HCT116 (cell line): ENCODE measurements around the gene CAPN2. TPM values are rescaled to one million over a fixed set of nuclear protein-coding genes. Genes with fewer than 3 reads are reported as not detected.

Experiments
- ATAC-seq: fragments of 200-7000 bp; cut with Tn5 transposase; 2 replicates; pipeline ENCODE4 v1.9.1; 2020; ENCODE audit warnings: mild to moderate bottlenecking, moderate library complexity
- BruUV-seq: library from RNA; stranded (reverse); fragments of 400-500 nt; replicated peaks from 2 replicates; lab custom pipeline; 2021; lab: Mats Ljungman, UMichigan
- CTCF ChIA-PET: fragments of 300-600 bp; sonication (Branson Sonifier 250); formaldehyde crosslinking; loops from one replicate; lab custom pipeline; 2021; ENCODE audit warnings: antibody characterized with exemption; lab: Charles Lee
- POLR2A ChIA-PET: fragments of 300-600, 350-600 bp; sonication (Branson Sonifier 250); formaldehyde crosslinking; loops from one replicate; lab custom pipeline; 2021; ENCODE audit warnings: antibody characterized with exemption; lab: Charles Lee
- RAD21 ChIA-PET, 2 experiments: fragments of 300-600 bp; sonication (Branson Sonifier 250); formaldehyde crosslinking; loops; one replicate each; lab custom pipeline; 2023; ENCODE audit warnings: low total read pairs in 2 of 2; ENCODE audit not compliant: uncharacterized antibody in 2 of 2, unreplicated experiment in 2 of 2, low non-redundant PET in 1 of 2; lab: Charles Lee
- DNase-seq: peaks from one replicate; pipeline ENCODE4 v3.0.0-alpha.2; 2010; ENCODE audit warnings: low read depth, low spot score
- H2AFZ ChIP-seq: fragments of 200-600 bp; shearing (Covaris generic), sonication (generic); 2 replicates; pipeline ENCODE4 v1.6.1; 2017; ENCODE audit warnings: low read depth, mixed run types, mixed read lengths, antibody characterized with exemption, low read length; ENCODE audit not compliant: poor library complexity, severe bottlenecking
- H3K27ac ChIP-seq: 2 replicates; pipeline ENCODE4 v1.5.1; 2012; ENCODE audit warnings: low read depth, low read length
- H3K27me3 ChIP-seq: fragments of 200-600 bp; sonication (generic); 2 replicates; pipeline ENCODE4 v1.6.1; 2016; ENCODE audit warnings: mixed run types, low read length, mixed read lengths; ENCODE audit not compliant: insufficient read depth
- H3K36me3 ChIP-seq, 2 experiments: fragments of 200-500 bp in 1 of 2; fragments of 200-600 bp in 1 of 2; sonication (Bioruptor generic) in 1 of 2; sonication (generic) in 1 of 2; 2 replicates each; pipeline versions ENCODE4 v1.5.1 to v1.6.1; 2014 to 2016; ENCODE audit warnings: low read length in 2 of 2, inconsistent platforms in 1 of 2, mixed read lengths in 1 of 2, mixed run types in 1 of 2; ENCODE audit not compliant: insufficient read depth in 2 of 2, control insufficient read depth in 1 of 2
- H3K4me1 ChIP-seq, 2 experiments: fragments of 200-600 bp in 1 of 2; sonication (generic) in 1 of 2; 2 replicates each; pipeline versions ENCODE4 v1.5.1 to v1.6.1; 2012 to 2017; ENCODE audit warnings: low read length in 2 of 2, inconsistent platforms in 1 of 2, mild to moderate bottlenecking in 1 of 2, mixed read lengths in 1 of 2, mixed run types in 1 of 2, moderate library complexity in 1 of 2; ENCODE audit not compliant: insufficient read depth in 2 of 2, control insufficient read depth in 1 of 2
- H3K4me2 ChIP-seq: fragments of 200-600 bp; sonication (generic); 2 replicates; pipeline ENCODE4 v1.6.1; 2017; ENCODE audit warnings: mixed run types, low read length, mixed read lengths
- H3K4me3 ChIP-seq, 2 experiments: fragments of 200-600 bp in 1 of 2; sonication (generic) in 1 of 2; replicated peaks in 1 of 2; 2 replicates each; pipeline ENCODE4 v1.5.1; 2011 to 2016; ENCODE audit warnings: low read length in 2 of 2, control low read depth in 1 of 2, low read depth in 1 of 2, mild to moderate bottlenecking in 1 of 2, mixed read lengths in 1 of 2, mixed run types in 1 of 2
- H3K79me2 ChIP-seq: fragments of 200-600 bp; sonication (generic); 2 replicates; pipeline ENCODE4 v1.6.1; 2017; ENCODE audit warnings: mild to moderate bottlenecking, mixed run types, low read length, moderate library complexity, mixed read lengths; ENCODE audit not compliant: insufficient read depth
- H3K9ac ChIP-seq: fragments of 200-600 bp; sonication (generic); 2 replicates; pipeline ENCODE4 v1.6.1; 2016; ENCODE audit warnings: low read length, mixed read lengths
- H3K9me2 ChIP-seq: fragments of 200-600 bp; sonication (generic), shearing (Covaris generic); 2 replicates; pipeline ENCODE4 v1.6.1; 2017; ENCODE audit warnings: mixed run types, mild to moderate bottlenecking, moderate library complexity; ENCODE audit not compliant: insufficient read depth
- H3K9me3 ChIP-seq, 2 experiments: fragments of 200-500 bp in 1 of 2; fragments of 200-600 bp in 1 of 2; sonication (Bioruptor generic) in 1 of 2; sonication (generic) in 1 of 2; 2 replicates each; pipeline ENCODE4 v1.6.1; 2014 to 2017; ENCODE audit warnings: low read length in 2 of 2, mixed read lengths in 2 of 2, inconsistent platforms in 1 of 2, low read depth in 1 of 2, mild to moderate bottlenecking in 1 of 2, mixed run types in 1 of 2, moderate library complexity in 1 of 2; ENCODE audit not compliant: control insufficient read depth in 1 of 2, insufficient read depth in 1 of 2
- H4K20me1 ChIP-seq: fragments of 200-600 bp; sonication (generic), shearing (Covaris generic); 2 replicates; pipeline ENCODE4 v1.6.1; 2017; ENCODE audit warnings: mixed run types, mild to moderate bottlenecking, moderate library complexity; ENCODE audit not compliant: insufficient read depth
- CBX3 ChIP-seq: IDR thresholded peaks from 2 replicates; pipeline ENCODE4 v1.6.1; 2012; ENCODE audit warnings: low read depth
- CEBPB ChIP-seq: IDR thresholded peaks from 2 replicates; pipeline ENCODE4 v1.6.1; 2012; ENCODE audit warnings: low read depth
- EGR1 ChIP-seq: IDR thresholded peaks from 2 replicates; pipeline ENCODE4 v1.6.1; 2012; ENCODE audit warnings: low read depth
- ELF1 ChIP-seq: IDR thresholded peaks from 2 replicates; pipeline ENCODE4 v1.6.1; 2012; ENCODE audit warnings: low read depth, borderline replicate concordance
- EZH2phosphoT487 ChIP-seq: fragments of 200-600 bp; IDR thresholded peaks from 2 replicates; pipeline ENCODE4 v1.6.1; 2018; ENCODE audit warnings: antibody characterized with exemption, borderline replicate concordance
- FOSL1 ChIP-seq: IDR thresholded peaks from 2 replicates; pipeline ENCODE4 v1.6.1; 2012; ENCODE audit warnings: low read depth
- JUND ChIP-seq: IDR thresholded peaks from 2 replicates; pipeline ENCODE4 v1.6.1; 2012
- MAX ChIP-seq: IDR thresholded peaks from 2 replicates; pipeline ENCODE4 v1.6.1; 2012
- POLR2A ChIP-seq: IDR thresholded peaks from 2 replicates; pipeline ENCODE4 v1.7.0; 2011; ENCODE audit warnings: borderline replicate concordance; ENCODE audit not compliant: insufficient read depth, insufficient read length; ENCODE audit errors: extremely low read depth
- POLR2AphosphoS5 ChIP-seq: IDR thresholded peaks from 2 replicates; pipeline ENCODE4 v1.6.1; 2011; ENCODE audit warnings: mild to moderate bottlenecking, low read depth, low read length, moderate library complexity
- RAD21 ChIP-seq: IDR thresholded peaks from 2 replicates; pipeline ENCODE4 v1.6.1; 2012; ENCODE audit warnings: low read depth, mild to moderate bottlenecking
- REST ChIP-seq: IDR thresholded peaks from 2 replicates; pipeline ENCODE4 v1.6.1; 2012; ENCODE audit warnings: low read depth
- SIN3A ChIP-seq: IDR thresholded peaks from 2 replicates; pipeline ENCODE4 v1.6.1; 2012; ENCODE audit warnings: low read depth
- SP1 ChIP-seq: IDR thresholded peaks from 2 replicates; pipeline ENCODE4 v1.6.1; 2012; ENCODE audit warnings: low read depth
- SRF ChIP-seq: IDR thresholded peaks from 2 replicates; pipeline ENCODE4 v1.6.1; 2012; ENCODE audit warnings: low read depth
- YY1 ChIP-seq: IDR thresholded peaks from 2 replicates; pipeline ENCODE4 v1.6.1; 2011; ENCODE audit warnings: low read length, low read depth, moderate library complexity, mild to moderate bottlenecking; ENCODE audit not compliant: insufficient replicate concordance; ENCODE audit errors: extremely low read depth
- ZFX ChIP-seq: fragments of 450-650 bp; IDR thresholded peaks from 2 replicates; pipeline ENCODE4 v1.6.1; 2017
- ZNF274 ChIP-seq: fragments of 200-500 bp; sonication (Bioruptor generic); IDR thresholded peaks from 2 replicates; pipeline ENCODE4 v1.6.1; 2014; ENCODE audit warnings: mild to moderate bottlenecking, low read depth, low read length, inconsistent platforms
- intact Hi-C: fragments of 100-400 bp; cut with micrococcal nuclease; formaldehyde crosslinking; loops from 2 replicates; pipeline ENCODE4 v1.10.0; 2022
- total RNA-seq: library from RNA; stranded (reverse); gene quantifications from one replicate; pipeline ENCODE4 v1.2.1, GENCODE V29; 2021; ENCODE audit not compliant: unreplicated experiment
- TF ChIP-seq, protein P1 (sequence below): IDR thresholded peaks from 2 replicates; pipeline ENCODE4 v1.6.1; 2011; ENCODE audit warnings: mild to moderate bottlenecking, low read length, moderate library complexity; ENCODE audit not compliant: insufficient replicate concordance; ENCODE audit errors: extremely low read depth
- TF ChIP-seq, protein P2 (sequence below): IDR thresholded peaks from 2 replicates; pipeline ENCODE4 v1.6.1; 2012

Gene CAPN2
- total RNA-seq, 1 experiment from 2014 or later: 173 TPM

GRCh38 chr1:223752721-223753515 lies 40.6 kb downstream of the CAPN2 start:
- no peak for ATAC-seq
- no peaks in the 10 kb centered on the region for H3K9me3 ChIP-seq
- H3K4me3 ChIP-seq: no peak overlapping the region
- no TSS peak for BruUV-seq
- H4K20me1 ChIP-seq: no peaks in the 10 kb centered on the region
- intact Hi-C loops: no loop called here
- no peaks in the 10 kb centered on the region for H3K9me2 ChIP-seq
- peaks cover 38 to 87% of the 10 kb centered on the region in 2 experiments for H3K36me3 ChIP-seq
- H3K27ac ChIP-seq: no peak overlapping the region
- peaks cover 13% of the 10 kb centered on the region; the same call in 1 of the 2 replicates for H3K79me2 ChIP-seq
- TF ChIP-seq ZNF274 (no peak), FOSL1 (no peak), ZFX (no peak), YY1 (no peak), ELF1 (no peak), SIN3A (no peak), CEBPB (no peak), REST (no peak), RAD21 (no peak), MAX (no peak), EGR1 (no peak), CBX3 (no peak), SRF (no peak), EZH2phosphoT487 (no peak), JUND (no peak), POLR2A (no peak), POLR2AphosphoS5 (no peak), SP1 (no peak)
- TF ChIP-seq, protein P1, sequence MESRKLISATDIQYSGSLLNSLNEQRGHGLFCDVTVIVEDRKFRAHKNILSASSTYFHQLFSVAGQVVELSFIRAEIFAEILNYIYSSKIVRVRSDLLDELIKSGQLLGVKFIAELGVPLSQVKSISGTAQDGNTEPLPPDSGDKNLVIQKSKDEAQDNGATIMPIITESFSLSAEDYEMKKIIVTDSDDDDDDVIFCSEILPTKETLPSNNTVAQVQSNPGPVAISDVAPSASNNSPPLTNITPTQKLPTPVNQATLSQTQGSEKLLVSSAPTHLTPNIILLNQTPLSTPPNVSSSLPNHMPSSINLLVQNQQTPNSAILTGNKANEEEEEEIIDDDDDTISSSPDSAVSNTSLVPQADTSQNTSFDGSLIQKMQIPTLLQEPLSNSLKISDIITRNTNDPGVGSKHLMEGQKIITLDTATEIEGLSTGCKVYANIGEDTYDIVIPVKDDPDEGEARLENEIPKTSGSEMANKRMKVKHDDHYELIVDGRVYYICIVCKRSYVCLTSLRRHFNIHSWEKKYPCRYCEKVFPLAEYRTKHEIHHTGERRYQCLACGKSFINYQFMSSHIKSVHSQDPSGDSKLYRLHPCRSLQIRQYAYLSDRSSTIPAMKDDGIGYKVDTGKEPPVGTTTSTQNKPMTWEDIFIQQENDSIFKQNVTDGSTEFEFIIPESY: no peak
- TF ChIP-seq, protein P2, sequence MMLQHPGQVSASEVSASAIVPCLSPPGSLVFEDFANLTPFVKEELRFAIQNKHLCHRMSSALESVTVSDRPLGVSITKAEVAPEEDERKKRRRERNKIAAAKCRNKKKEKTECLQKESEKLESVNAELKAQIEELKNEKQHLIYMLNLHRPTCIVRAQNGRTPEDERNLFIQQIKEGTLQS: no peak
- TF ChIP-seq, all 23 proteins: peak for 0
- Histone ChIP-seq H3K27me3 (no peaks in the 10 kb centered on the region), H3K9ac (no peak overlapping the region), H2AFZ (no peak overlapping the region), H3K4me1 (no peaks in the 10 kb centered on the region), H3K4me2 (no peak overlapping the region)
- ChIA-PET CTCF (no interaction called here), RAD21 (no interaction called here), POLR2A (no interaction called here)
- no peak for DNase-seq
